Measurements from ENCODE around the gene A4GALT. TPM values are rescaled to one million over a fixed set of nuclear protein-coding genes. Genes with fewer than 3 reads are reported as not detected.

A4GALT gene
- total and polyA plus RNA-seq, 2 of the 13 experiments (the other 11 are each of a cell fraction or from before 2014, with no cell fraction given), result 0.09 to 1.1 TPM

DNA sequence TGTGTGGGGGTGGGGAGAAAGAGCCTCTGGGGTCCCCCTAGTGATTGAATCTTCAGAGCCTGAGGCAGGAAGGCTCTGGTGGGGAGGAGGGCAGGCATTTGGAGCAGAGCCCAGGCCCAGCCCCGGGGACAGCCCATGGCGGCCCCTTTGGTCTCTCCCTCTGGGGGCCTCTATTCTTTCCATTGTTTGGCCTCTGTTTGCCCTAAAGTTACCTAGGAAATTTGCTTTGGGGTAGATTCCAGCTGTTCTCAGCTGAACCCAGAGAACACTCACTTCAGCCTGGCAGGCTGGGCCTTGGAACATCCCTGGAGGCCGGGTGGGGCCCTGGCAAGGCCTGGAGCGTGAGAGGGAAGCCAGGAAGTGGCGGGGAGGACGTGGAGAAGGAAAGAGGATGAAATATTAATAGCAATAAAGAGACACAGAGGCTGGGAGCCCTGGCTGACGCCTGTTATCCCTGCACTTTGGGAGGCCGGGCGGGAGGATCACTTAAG lies 22.9 kb upstream of the A4GALT start (continued):
- TF ChIP-seq ZBTB7B (CRISPR knock-in tag; IDR thresholded peaks at IDR 0.05), result 0 out of 2 replicates have a peak, but pooled peaks have one; percentile 35
- peak; percentile 44; the same call in 1 of the 2 replicates for TF ChIP-seq RXRB (CRISPR knock-in tag; IDR thresholded peaks at IDR 0.05; ENCODE audit: borderline replicate concordance)
- no peak for TF ChIP-seq GZF1 (CRISPR knock-in tag; IDR thresholded peaks at IDR 0.05)
- TF ChIP-seq HNRNPK (IDR thresholded peaks at IDR 0.05; ENCODE audit: low read depth, low read length, poor library complexity, severe bottlenecking), result no peak
- TF ChIP-seq, protein P1, sequence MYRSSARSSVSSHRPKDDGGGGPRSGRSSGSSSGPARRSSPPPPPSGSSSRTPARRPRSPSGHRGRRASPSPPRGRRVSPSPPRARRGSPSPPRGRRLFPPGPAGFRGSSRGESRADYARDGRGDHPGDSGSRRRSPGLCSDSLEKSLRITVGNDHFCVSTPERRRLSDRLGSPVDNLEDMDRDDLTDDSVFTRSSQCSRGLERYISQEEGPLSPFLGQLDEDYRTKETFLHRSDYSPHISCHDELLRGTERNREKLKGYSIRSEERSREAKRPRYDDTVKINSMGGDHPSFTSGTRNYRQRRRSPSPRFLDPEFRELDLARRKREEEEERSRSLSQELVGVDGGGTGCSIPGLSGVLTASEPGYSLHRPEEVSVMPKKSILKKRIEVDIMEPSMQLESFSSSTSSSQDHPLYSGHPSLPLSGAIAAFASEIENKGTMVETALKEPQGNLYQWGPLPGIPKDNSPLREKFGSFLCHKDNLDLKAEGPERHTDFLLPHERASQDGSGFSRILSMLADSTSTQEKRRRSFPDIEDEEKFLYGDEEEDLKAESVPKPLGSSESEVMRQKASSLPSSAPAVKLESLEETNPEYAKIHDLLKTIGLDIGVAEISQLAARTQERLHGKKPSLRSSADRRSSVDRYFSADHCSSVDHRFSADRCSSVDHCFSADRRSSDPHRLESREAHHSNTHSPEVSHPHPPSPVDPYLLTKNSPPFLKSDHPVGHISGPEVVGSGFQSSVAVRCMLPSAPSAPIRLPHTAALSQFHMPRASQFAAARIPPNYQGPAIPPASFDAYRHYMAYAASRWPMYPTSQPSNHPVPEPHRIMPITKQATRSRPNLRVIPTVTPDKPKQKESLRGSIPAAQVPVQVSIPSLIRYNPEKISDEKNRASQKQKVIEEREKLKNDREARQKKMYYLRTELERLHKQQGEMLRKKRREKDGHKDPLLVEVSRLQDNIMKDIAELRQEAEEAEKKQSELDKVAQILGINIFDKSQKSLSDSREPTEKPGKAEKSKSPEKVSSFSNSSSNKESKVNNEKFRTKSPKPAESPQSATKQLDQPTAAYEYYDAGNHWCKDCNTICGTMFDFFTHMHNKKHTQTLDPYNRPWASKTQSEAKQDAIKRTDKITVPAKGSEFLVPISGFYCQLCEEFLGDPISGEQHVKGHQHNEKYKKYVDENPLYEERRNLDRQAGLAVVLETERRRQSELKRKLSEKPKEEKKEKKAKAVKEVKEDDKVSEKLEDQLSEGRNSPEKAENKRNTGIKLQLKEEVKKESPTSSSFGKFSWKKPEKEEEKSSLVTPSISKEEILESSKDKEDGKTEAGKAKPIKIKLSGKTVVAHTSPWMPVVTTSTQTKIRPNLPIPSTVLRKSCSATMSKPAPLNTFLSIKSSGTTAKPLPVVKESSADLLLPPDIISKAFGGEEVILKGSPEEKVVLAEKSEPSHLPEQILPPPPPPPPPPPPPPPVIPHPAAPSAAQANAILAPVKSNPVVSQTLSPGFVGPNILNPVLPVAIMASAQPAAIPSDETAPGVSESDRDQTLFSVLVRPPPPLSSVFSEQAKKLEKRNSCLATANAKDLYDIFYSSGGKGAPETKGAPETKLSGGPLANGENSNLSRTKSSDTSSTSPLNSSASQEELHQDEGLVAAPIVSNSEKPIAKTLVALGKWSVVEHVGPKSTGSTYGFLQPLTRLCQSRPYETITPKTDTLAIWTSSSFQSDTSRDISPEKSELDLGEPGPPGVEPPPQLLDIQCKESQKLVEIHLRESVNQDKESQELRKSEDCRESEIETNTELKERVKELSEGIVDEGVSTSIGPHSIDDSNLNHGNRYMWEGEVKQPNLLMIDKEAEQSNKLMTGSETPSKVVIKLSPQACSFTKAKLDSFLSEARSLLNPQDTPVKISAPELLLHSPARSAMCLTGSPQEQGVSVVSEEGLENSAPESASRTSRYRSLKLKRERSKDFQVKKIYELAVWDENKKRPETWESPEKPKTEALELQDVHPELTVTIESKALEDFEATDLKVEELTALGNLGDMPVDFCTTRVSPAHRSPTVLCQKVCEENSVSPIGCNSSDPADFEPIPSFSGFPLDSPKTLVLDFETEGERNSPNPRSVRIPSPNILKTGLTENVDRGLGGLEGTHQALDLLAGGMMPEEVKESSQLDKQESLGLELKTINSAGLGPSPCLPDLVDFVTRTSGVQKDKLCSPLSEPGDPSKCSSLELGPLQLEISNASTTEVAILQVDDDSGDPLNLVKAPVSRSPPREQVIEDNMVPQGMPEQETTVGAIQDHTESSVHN (CRISPR knock-in tag; IDR thresholded peaks at IDR 0.05), result no peak
- TF ChIP-seq, protein P2, sequence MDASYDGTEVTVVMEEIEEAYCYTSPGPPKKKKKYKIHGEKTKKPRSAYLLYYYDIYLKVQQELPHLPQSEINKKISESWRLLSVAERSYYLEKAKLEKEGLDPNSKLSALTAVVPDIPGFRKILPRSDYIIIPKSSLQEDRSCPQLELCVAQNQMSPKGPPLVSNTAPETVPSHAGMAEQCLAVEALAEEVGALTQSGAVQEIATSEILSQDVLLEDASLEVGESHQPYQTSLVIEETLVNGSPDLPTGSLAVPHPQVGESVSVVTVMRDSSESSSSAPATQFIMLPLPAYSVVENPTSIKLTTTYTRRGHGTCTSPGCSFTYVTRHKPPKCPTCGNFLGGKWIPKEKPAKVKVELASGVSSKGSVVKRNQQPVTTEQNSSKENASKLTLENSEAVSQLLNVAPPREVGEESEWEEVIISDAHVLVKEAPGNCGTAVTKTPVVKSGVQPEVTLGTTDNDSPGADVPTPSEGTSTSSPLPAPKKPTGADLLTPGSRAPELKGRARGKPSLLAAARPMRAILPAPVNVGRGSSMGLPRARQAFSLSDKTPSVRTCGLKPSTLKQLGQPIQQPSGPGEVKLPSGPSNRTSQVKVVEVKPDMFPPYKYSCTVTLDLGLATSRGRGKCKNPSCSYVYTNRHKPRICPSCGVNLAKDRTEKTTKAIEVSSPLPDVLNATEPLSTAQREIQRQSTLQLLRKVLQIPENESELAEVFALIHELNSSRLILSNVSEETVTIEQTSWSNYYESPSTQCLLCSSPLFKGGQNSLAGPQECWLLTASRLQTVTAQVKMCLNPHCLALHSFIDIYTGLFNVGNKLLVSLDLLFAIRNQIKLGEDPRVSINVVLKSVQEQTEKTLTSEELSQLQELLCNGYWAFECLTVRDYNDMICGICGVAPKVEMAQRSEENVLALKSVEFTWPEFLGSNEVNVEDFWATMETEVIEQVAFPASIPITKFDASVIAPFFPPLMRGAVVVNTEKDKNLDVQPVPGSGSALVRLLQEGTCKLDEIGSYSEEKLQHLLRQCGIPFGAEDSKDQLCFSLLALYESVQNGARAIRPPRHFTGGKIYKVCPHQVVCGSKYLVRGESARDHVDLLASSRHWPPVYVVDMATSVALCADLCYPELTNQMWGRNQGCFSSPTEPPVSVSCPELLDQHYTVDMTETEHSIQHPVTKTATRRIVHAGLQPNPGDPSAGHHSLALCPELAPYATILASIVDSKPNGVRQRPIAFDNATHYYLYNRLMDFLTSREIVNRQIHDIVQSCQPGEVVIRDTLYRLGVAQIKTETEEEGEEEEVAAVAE (CRISPR knock-in tag; IDR thresholded peaks at IDR 0.05; ENCODE audit: borderline replicate concordance), result no peak
- TF ChIP-seq ZNF83 (CRISPR knock-in tag; IDR thresholded peaks at IDR 0.05; ENCODE audit: borderline replicate concordance), result no peak
- TF ChIP-seq PHF5A (CRISPR knock-in tag; IDR thresholded peaks at IDR 0.05; ENCODE audit: low read depth, unreplicated experiment), result no peak
- TF ChIP-seq AGO2 (optimal IDR thresholded peaks at IDR 0.05; ENCODE audit: low read depth, low read length), result no peak
- no peak for TF ChIP-seq ZNF780A (CRISPR knock-in tag; IDR thresholded peaks at IDR 0.05)
- TF ChIP-seq, protein P3, sequence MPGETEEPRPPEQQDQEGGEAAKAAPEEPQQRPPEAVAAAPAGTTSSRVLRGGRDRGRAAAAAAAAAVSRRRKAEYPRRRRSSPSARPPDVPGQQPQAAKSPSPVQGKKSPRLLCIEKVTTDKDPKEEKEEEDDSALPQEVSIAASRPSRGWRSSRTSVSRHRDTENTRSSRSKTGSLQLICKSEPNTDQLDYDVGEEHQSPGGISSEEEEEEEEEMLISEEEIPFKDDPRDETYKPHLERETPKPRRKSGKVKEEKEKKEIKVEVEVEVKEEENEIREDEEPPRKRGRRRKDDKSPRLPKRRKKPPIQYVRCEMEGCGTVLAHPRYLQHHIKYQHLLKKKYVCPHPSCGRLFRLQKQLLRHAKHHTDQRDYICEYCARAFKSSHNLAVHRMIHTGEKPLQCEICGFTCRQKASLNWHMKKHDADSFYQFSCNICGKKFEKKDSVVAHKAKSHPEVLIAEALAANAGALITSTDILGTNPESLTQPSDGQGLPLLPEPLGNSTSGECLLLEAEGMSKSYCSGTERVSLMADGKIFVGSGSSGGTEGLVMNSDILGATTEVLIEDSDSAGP (CRISPR knock-in tag; IDR thresholded peaks at IDR 0.05; ENCODE audit: borderline replicate concordance), result peak; percentile 30; the same call in 1 of the 2 replicates
- no peak for TF ChIP-seq ZNF543 (CRISPR knock-in tag; IDR thresholded peaks at IDR 0.05)
- TF ChIP-seq, protein P4, sequence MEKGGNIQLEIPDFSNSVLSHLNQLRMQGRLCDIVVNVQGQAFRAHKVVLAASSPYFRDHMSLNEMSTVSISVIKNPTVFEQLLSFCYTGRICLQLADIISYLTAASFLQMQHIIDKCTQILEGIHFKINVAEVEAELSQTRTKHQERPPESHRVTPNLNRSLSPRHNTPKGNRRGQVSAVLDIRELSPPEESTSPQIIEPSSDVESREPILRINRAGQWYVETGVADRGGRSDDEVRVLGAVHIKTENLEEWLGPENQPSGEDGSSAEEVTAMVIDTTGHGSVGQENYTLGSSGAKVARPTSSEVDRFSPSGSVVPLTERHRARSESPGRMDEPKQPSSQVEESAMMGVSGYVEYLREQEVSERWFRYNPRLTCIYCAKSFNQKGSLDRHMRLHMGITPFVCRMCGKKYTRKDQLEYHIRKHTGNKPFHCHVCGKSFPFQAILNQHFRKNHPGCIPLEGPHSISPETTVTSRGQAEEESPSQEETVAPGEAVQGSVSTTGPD (CRISPR knock-in tag; IDR thresholded peaks at IDR 0.05), result no peak

Measured in HepG2 (cell line).